HepG2 (cell line): ENCODE results near the gene MPIG6B. TPM values are rescaled to one million over a fixed set of nuclear protein-coding genes. Genes with fewer than 3 reads are reported as not detected.

Source experiments
- ATAC-seq: fragments of 200-7000 bp; cut with Tn5 transposase; 3 replicates; pipeline ENCODE4 v1.9.1; 2020; ENCODE audit warnings: mild to moderate bottlenecking, moderate library complexity
- BruUV-seq: library from RNA; stranded (reverse); fragments of 400-500 nt; replicated peaks from 2 replicates; lab custom pipeline; 2021; lab: Mats Ljungman, UMichigan
- CTCF ChIA-PET: fragments of 300-600 bp; formaldehyde crosslinking; extraction: SDS; loops from one replicate; lab custom pipeline; 2021; ENCODE audit warnings: low total read pairs, inconsistent platforms, low intra/inter-chr PET ratio; lab: Yijun Ruan, JAX
- POLR2A ChIA-PET: fragments of 350-600 bp; sonication (Branson Sonifier 250); formaldehyde crosslinking; loops from one replicate; lab custom pipeline; 2020; ENCODE audit warnings: antibody characterized with exemption, inconsistent platforms; lab: Yijun Ruan, JAX
- DNase-seq: peaks from one replicate; pipeline ENCODE4 v3.0.0-alpha.2; 2015; ENCODE audit warnings: low spot score
- FAIRE-seq: peaks from 3 replicates; lab custom pipeline; 2011; peaks lifted over from hg19 to GRCh38; lab: Jason Lieb, UNC
- H2AFZ ChIP-seq: one replicate; pipeline ENCODE4 v1.6.1; 2011; ENCODE audit warnings: low read length, inconsistent platforms
- H3K27ac ChIP-seq: fragments of 300-600 bp; 3 replicates; pipeline ENCODE4 v1.8.0; 2011; ENCODE audit warnings: mixed run types, mild to moderate bottlenecking, mixed read lengths, low read length, inconsistent platforms; ENCODE audit not compliant: insufficient read depth; ENCODE audit errors: extremely low read length
- H3K27me3 ChIP-seq, 2 experiments: fragments of 200-600 bp in 1 of 2; 2 replicates in 1 of 2; 3 replicates in 1 of 2; pipeline versions ENCODE4 v1.6.0 to v1.8.0; 2011; ENCODE audit warnings: low read length in 2 of 2, mild to moderate bottlenecking in 2 of 2, moderate library complexity in 2 of 2, inconsistent platforms in 1 of 2; ENCODE audit not compliant: insufficient read depth in 2 of 2, control insufficient read depth in 1 of 2
- H3K36me3 ChIP-seq, 2 experiments: fragments of 200-600 bp in 1 of 2; replicated peaks in 1 of 2; 2 replicates in 1 of 2; 3 replicates in 1 of 2; pipeline versions ENCODE4 v1.5.1 to v1.8.0; 2011; ENCODE audit warnings: low read length in 2 of 2, inconsistent platforms in 1 of 2; ENCODE audit not compliant: insufficient read depth in 2 of 2, control insufficient read depth in 1 of 2
- H3K4me1 ChIP-seq: 2 replicates; pipeline ENCODE4 v1.5.1; 2012; ENCODE audit warnings: low read length, inconsistent platforms; ENCODE audit not compliant: insufficient read depth
- H3K4me2 ChIP-seq: 2 replicates; pipeline ENCODE4 v1.6.0; 2011; ENCODE audit warnings: low read depth, low read length, inconsistent platforms
- H3K4me3 ChIP-seq, 3 experiments: fragments of 200-600 bp in 1 of 3; sonication (generic), shearing (Covaris generic) in 1 of 3; replicated peaks in 1 of 3; 2 replicates each; pipeline ENCODE4 v1.5.1; 2011 to 2016; ENCODE audit warnings: low read length in 3 of 3, inconsistent platforms in 2 of 3, low read depth in 2 of 3, mild to moderate bottlenecking in 2 of 3, control low read depth in 1 of 3, mixed read lengths in 1 of 3; ENCODE audit not compliant: insufficient read depth in 1 of 3
- H3K79me2 ChIP-seq: one replicate; pipeline ENCODE4 v1.6.1; 2011; ENCODE audit warnings: low read length, inconsistent platforms; ENCODE audit not compliant: insufficient read depth
- H3K9ac ChIP-seq: 2 replicates; pipeline ENCODE4 v1.6.0; 2011; ENCODE audit warnings: mild to moderate bottlenecking, low read depth, low read length, inconsistent platforms; ENCODE audit not compliant: insufficient read depth
- H3K9me3 ChIP-seq: 2 replicates; pipeline ENCODE4 v1.5.1; 2012; ENCODE audit warnings: mild to moderate bottlenecking, low read length
- H4K20me1 ChIP-seq: 2 replicates; pipeline ENCODE4 v1.6.0; 2011; ENCODE audit warnings: inconsistent platforms, mild to moderate bottlenecking, low read length, moderate library complexity; ENCODE audit not compliant: insufficient read depth
- ERF ChIP-seq: IDR thresholded peaks from 2 replicates; pipeline ENCODE4 v1.6.1; 2018; ENCODE audit warnings: missing biosample characterization, missing genetic modification reagents
- KMT2B ChIP-seq: IDR thresholded peaks from 2 replicates; pipeline ENCODE4 v1.6.1; 2016; ENCODE audit warnings: missing genetic modification reagents, missing compliant biosample characterization
- PPARG ChIP-seq: conservative IDR thresholded peaks from 2 replicates; pipeline ENCODE4 v1.6.1; 2016; ENCODE audit warnings: missing biosample characterization, missing genetic modification reagents
- RFX1 ChIP-seq: fragments of 450-650 bp; IDR thresholded peaks from 2 replicates; pipeline ENCODE4 v1.6.1; 2017
- RNF2 ChIP-seq: fragments of 450-650 bp; conservative IDR thresholded peaks from 2 replicates; pipeline ENCODE4 v1.6.1; 2016; ENCODE audit warnings: low read depth
- TSC22D2 ChIP-seq: sonication (generic); formaldehyde crosslinking; IDR thresholded peaks from 2 replicates; pipeline ENCODE4 v1.5.1; 2020; ENCODE audit warnings: missing genetic modification reagents, mild to moderate bottlenecking, borderline replicate concordance
- YEATS2 ChIP-seq: sonication (generic); formaldehyde crosslinking; IDR thresholded peaks from 2 replicates; pipeline ENCODE4 v1.4.0; 2020; ENCODE audit warnings: missing genetic modification reagents, borderline replicate concordance
- ZMAT3 ChIP-seq: sonication (generic); formaldehyde crosslinking; conservative IDR thresholded peaks from 2 replicates; pipeline ENCODE4 v1.7.0; 2021; ENCODE audit warnings: missing genetic modification reagents
- ZMYM3 ChIP-seq: sonication (generic); formaldehyde crosslinking; IDR thresholded peaks from 2 replicates; pipeline ENCODE4 v1.5.1; 2020; ENCODE audit warnings: mild to moderate bottlenecking, missing genetic modification reagents
- ZNF234 ChIP-seq: sonication (generic); formaldehyde crosslinking; conservative IDR thresholded peaks from 2 replicates; pipeline ENCODE4 v1.5.1; 2020; ENCODE audit warnings: mild to moderate bottlenecking, missing genetic modification reagents
- ZNF766 ChIP-seq: sonication (generic); formaldehyde crosslinking; IDR thresholded peaks from 2 replicates; pipeline ENCODE4 v1.5.0; 2020; ENCODE audit warnings: missing genetic modification reagents, borderline replicate concordance
- ZNF782 ChIP-seq: sonication (generic); formaldehyde crosslinking; IDR thresholded peaks from 2 replicates; pipeline ENCODE4 v1.4.0; 2020; ENCODE audit warnings: missing genetic modification reagents, mild to moderate bottlenecking, borderline replicate concordance
- ZNF792 ChIP-seq: IDR thresholded peaks from 2 replicates; pipeline ENCODE4 v1.6.1; 2016
- ZNF839 ChIP-seq: sonication (generic); formaldehyde crosslinking; IDR thresholded peaks from 2 replicates; pipeline ENCODE4 v1.4.0; 2020; ENCODE audit warnings: missing genetic modification reagents, mild to moderate bottlenecking, borderline replicate concordance
- WGBS: methylation state at CpG from one replicate; pipeline ENCODE4 v1.1.6; 2017; ENCODE audit warnings: low lambda C conversion rate; 5-methylcytosine and 5-hydroxymethylcytosine counted together
- in situ Hi-C: cut with HindIII; loops from 2 replicates; pipeline ENCODE4 v1.10.0; 2017; ENCODE audit warnings: low pct_unique_long_range_greater_than_20kb; ENCODE audit not compliant: extremely low pct_ligation_motif_present
- intact Hi-C: fragments of 100-400 bp; cut with micrococcal nuclease; formaldehyde crosslinking; loops from one replicate; pipeline ENCODE4 v1.10.0; 2022; ENCODE audit not compliant: unreplicated experiment
- polyA plus RNA-seq, 8 experiments: library from polyadenylated mRNA; depleted of rRNA in 3 of 8; stranded (reverse) in 7 of 8; unstranded in 1 of 8; fragments of >200 nt; fragmentation: Illumina TruSeq in 4 of 8; extraction: Trizol in 4 of 8; gene quantifications; 2 replicates each; pipeline versions ENCODE4 v1.2.1 to v1.2.3, GENCODE V29; 2011 to 2016; ENCODE audit warnings: low read depth in 4 of 8, missing spikeins in 1 of 8, mixed read lengths in 1 of 8; ENCODE audit not compliant: insufficient read depth in 1 of 8
- total RNA-seq, 5 experiments: library from RNA; depleted of rRNA; stranded (reverse); fragments of >200 nt; fragmentation: Illumina TruSeq; extraction: Trizol; gene quantifications; 2 replicates each; pipeline ENCODE4 v1.2.3, GENCODE V29; 2016; ENCODE audit warnings: low read depth in 1 of 5
- TF ChIP-seq, protein P1 (sequence below): sonication (generic); formaldehyde crosslinking; IDR thresholded peaks from 2 replicates; pipeline ENCODE4 v1.4.0; 2020; ENCODE audit warnings: missing genetic modification reagents, borderline replicate concordance

Gene MPIG6B
- total and polyA plus RNA-seq, 2 of the 13 experiments (the other 11 are each of a cell fraction or from before 2014, with no cell fraction given) = not detected

DNA sequence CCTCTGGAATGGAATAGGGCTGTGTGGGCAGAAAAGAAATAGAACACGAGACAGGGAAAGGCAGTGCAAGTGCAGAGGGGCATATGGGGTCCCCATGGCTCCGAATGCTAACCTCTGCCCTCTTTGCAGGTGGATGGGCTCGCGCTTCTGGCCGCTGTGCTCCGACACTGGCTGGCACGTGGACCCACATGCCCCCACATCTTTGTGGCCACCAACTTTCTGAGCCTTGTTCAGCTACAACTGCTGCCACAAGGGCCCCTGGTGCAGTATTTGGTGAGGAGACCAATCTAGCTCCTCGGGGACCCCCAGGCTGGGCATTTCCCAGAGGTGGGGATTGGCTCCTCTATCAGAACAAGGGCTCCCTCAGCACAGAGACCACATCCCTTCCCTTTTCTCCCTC, 38.2 kb downstream of the MPIG6B start:
- intact Hi-C loops = no loop called here
- H2AFZ ChIP-seq = no peak overlapping the region
- no peaks in the 10 kb centered on the region for H3K79me2 ChIP-seq
- H3K36me3 ChIP-seq = peaks cover 0 to 2% of the 10 kb centered on the region in 2 experiments; a peak in 3 of 5 replicates
- no peak overlapping the region for H3K27ac ChIP-seq
- no peak overlapping the region for H3K4me2 ChIP-seq
- ATAC-seq = no peak
- peaks cover 35% of the 10 kb centered on the region for H3K4me1 ChIP-seq
- no peak for FAIRE-seq
- H3K9ac ChIP-seq = no peak overlapping the region
- in situ Hi-C loops = no loop called here
- H3K27me3 ChIP-seq = no peaks in the 10 kb centered on the region
- CTCF ChIA-PET = no interaction called here
- no peak overlapping the region for H3K4me3 ChIP-seq
- no peak for TF ChIP-seq ZMYM3 (CRISPR knock-in tag)
- TF ChIP-seq YEATS2 (CRISPR knock-in tag) = no peak
- no peak for TF ChIP-seq ZNF839 (CRISPR knock-in tag)
- no peak for TF ChIP-seq ZNF782
- no peak for TF ChIP-seq ERF (CRISPR knock-in tag)
- no peak for TF ChIP-seq ZNF234 (CRISPR knock-in tag)
- TF ChIP-seq TSC22D2 (CRISPR knock-in tag) = no peak
- TF ChIP-seq ZNF792 (CRISPR knock-in tag) = no peak
- TF ChIP-seq, protein P1, sequence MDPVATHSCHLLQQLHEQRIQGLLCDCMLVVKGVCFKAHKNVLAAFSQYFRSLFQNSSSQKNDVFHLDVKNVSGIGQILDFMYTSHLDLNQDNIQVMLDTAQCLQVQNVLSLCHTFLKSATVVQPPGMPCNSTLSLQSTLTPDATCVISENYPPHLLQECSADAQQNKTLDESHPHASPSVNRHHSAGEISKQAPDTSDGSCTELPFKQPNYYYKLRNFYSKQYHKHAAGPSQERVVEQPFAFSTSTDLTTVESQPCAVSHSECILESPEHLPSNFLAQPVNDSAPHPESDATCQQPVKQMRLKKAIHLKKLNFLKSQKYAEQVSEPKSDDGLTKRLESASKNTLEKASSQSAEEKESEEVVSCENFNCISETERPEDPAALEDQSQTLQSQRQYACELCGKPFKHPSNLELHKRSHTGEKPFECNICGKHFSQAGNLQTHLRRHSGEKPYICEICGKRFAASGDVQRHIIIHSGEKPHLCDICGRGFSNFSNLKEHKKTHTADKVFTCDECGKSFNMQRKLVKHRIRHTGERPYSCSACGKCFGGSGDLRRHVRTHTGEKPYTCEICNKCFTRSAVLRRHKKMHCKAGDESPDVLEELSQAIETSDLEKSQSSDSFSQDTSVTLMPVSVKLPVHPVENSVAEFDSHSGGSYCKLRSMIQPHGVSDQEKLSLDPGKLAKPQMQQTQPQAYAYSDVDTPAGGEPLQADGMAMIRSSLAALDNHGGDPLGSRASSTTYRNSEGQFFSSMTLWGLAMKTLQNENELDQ (CRISPR knock-in tag) = no peak
- no peak for TF ChIP-seq ZNF766
- TF ChIP-seq RFX1 = no peak
- TF ChIP-seq PPARG (CRISPR knock-in tag) = no peak
- no peak for TF ChIP-seq KMT2B (CRISPR knock-in tag)
- no peak for TF ChIP-seq RNF2
- TF ChIP-seq ZMAT3 (CRISPR knock-in tag) = no peak
- TF ChIP-seq, all 625 proteins: peak for 0
- no peak for DNase-seq
- no peaks in the 10 kb centered on the region for H3K9me3 ChIP-seq
- no peaks in the 10 kb centered on the region for H4K20me1 ChIP-seq
- 98% methylated on average over 8 of the region's 8 CpGs for WGBS
- POLR2A ChIA-PET = interaction anchor here (1.4 to 11.5 kb wide), 2 partner anchors 14 to 24 kb away, joined by 4 to 96 read pairs; partner anchors contain the start of genes CLIC1 and MSH5
- no TSS peak for BruUV-seq
